ENCODE measurements around the gene FGR. TPM values are rescaled to one million over a fixed set of nuclear protein-coding genes. Genes with fewer than 3 reads are reported as not detected.

Gene FGR
- total and polyA plus RNA-seq, 4 donors = 4.0 to 8.5 (median 5.4) TPM

GRCh38 chr1:27638047-27638734 lies 3.2 kb upstream of the FGR start:
- H3K4me3 ChIP-seq (ENCODE audit: low read depth, low read length) = no peak overlapping the region
- 39% methylated on average over 2 of the region's 5 CpGs for WGBS (ENCODE audit: insufficient coverage)
- H3K36me3 ChIP-seq (ENCODE audit: control insufficient read depth, insufficient read depth, low read length) = no peaks in the 10 kb centered on the region
- no peak for DNase-seq (ENCODE audit: low read depth in 4 of 6, low spot score in 6 of 6)
- H3K9me3 ChIP-seq (ENCODE audit: control insufficient read depth, insufficient read depth, low read length) = no peaks in the 10 kb centered on the region
- H3K27me3 ChIP-seq (ENCODE audit: control insufficient read depth, insufficient read depth, low read length) = peaks cover 26% of the 10 kb centered on the region
- H3K27ac ChIP-seq (ENCODE audit: low read depth, low read length) = no peak overlapping the region
- peaks cover 17% of the 10 kb centered on the region for H3K4me1 ChIP-seq (ENCODE audit: control insufficient read depth, insufficient read depth, low read length)

- peaks cover 34% of the 10 kb centered on the region for H3K27me3 ChIP-seq (ENCODE audit: control insufficient read depth, insufficient read depth, low read length)
- no peaks in the 10 kb centered on the region for H3K9me3 ChIP-seq (ENCODE audit: control insufficient read depth, insufficient read depth, low read length)
- H3K4me3 ChIP-seq (ENCODE audit: low read depth, low read length) = no peak overlapping the region
- WGBS (ENCODE audit: insufficient coverage) = 44% methylated on average over 3 of the region's 11 CpGs
- no peak for DNase-seq (ENCODE audit: low read depth in 4 of 6, low spot score in 6 of 6)
- no peaks in the 10 kb centered on the region for H3K36me3 ChIP-seq (ENCODE audit: control insufficient read depth, insufficient read depth, low read length)
- no peak overlapping the region for H3K27ac ChIP-seq (ENCODE audit: low read depth, low read length)
- H3K4me1 ChIP-seq (ENCODE audit: control insufficient read depth, insufficient read depth, low read length) = peaks cover 27% of the 10 kb centered on the region
These were observed 584 bp upstream of the FGR start for GRCh38 chr1:27635396-27636142.

GRCh38 chr1:27634177-27634984 lies 604 bp downstream of the FGR start:
- Histone ChIP-seq H3K27me3 (ENCODE audit: control insufficient read depth, insufficient read depth, low read length) (peaks cover 34% of the 10 kb centered on the region), H3K36me3 (ENCODE audit: control insufficient read depth, insufficient read depth, low read length) (no peaks in the 10 kb centered on the region), H3K9me3 (ENCODE audit: control insufficient read depth, insufficient read depth, low read length) (no peaks in the 10 kb centered on the region), H3K4me1 (ENCODE audit: control insufficient read depth, insufficient read depth, low read length) (peaks cover 27% of the 10 kb centered on the region), H3K4me3 (ENCODE audit: low read depth, low read length) (peak overlapping the region; percentile 12), H3K27ac (ENCODE audit: low read depth, low read length) (no peak overlapping the region)
- 2% methylated on average over 63 of the region's 63 CpGs for WGBS (ENCODE audit: insufficient coverage)
- peak in 1 of 6 donors; percentile 50 for DNase-seq (ENCODE audit: low read depth in 4 of 6, low spot score in 6 of 6)

GRCh38 chr1:27633640-27634176 lies 1.3 kb downstream of the FGR start:
- peaks cover 29% of the 10 kb centered on the region for H3K4me1 ChIP-seq (ENCODE audit: control insufficient read depth, insufficient read depth, low read length)
- no peak overlapping the region for H3K27ac ChIP-seq (ENCODE audit: low read depth, low read length)
- H3K9me3 ChIP-seq (ENCODE audit: control insufficient read depth, insufficient read depth, low read length) = no peaks in the 10 kb centered on the region
- no peak overlapping the region for H3K4me3 ChIP-seq (ENCODE audit: low read depth, low read length)
- no peak for DNase-seq (ENCODE audit: low read depth in 4 of 6, low spot score in 6 of 6)
- H3K36me3 ChIP-seq (ENCODE audit: control insufficient read depth, insufficient read depth, low read length) = no peaks in the 10 kb centered on the region
- 4% methylated on average over 11 of the region's 17 CpGs for WGBS (ENCODE audit: insufficient coverage)
- peaks cover 34% of the 10 kb centered on the region for H3K27me3 ChIP-seq (ENCODE audit: control insufficient read depth, insufficient read depth, low read length)

- H3K4me1 ChIP-seq (ENCODE audit: control insufficient read depth, insufficient read depth, low read length) = peaks cover 32% of the 10 kb centered on the region
These were observed 1.7 kb downstream of the FGR start for GRCh38 chr1:27633298-27633610.

GRCh38 chr1:27632387-27633297 lies 2.3 kb downstream of the FGR start:
- peaks cover 34% of the 10 kb centered on the region for H3K27me3 ChIP-seq (ENCODE audit: control insufficient read depth, insufficient read depth, low read length)
- WGBS (ENCODE audit: insufficient coverage) = 81% methylated on average over 7 of the region's 14 CpGs
- H3K4me3 ChIP-seq (ENCODE audit: low read depth, low read length) = no peak overlapping the region
- no peak overlapping the region for H3K27ac ChIP-seq (ENCODE audit: low read depth, low read length)
- H3K4me1 ChIP-seq (ENCODE audit: control insufficient read depth, insufficient read depth, low read length) = peaks cover 32% of the 10 kb centered on the region
- H3K9me3 ChIP-seq (ENCODE audit: control insufficient read depth, insufficient read depth, low read length) = no peaks in the 10 kb centered on the region
- no peak for DNase-seq (ENCODE audit: low read depth in 4 of 6, low spot score in 6 of 6)
- H3K36me3 ChIP-seq (ENCODE audit: control insufficient read depth, insufficient read depth, low read length) = no peaks in the 10 kb centered on the region

More at GRCh38 chr1:27633298-27633610, 1.7 kb downstream of the FGR start:
- H3K9me3 ChIP-seq (ENCODE audit: control insufficient read depth, insufficient read depth, low read length) = no peaks in the 10 kb centered on the region
- no peak overlapping the region for H3K4me3 ChIP-seq (ENCODE audit: low read depth, low read length)
- peaks cover 34% of the 10 kb centered on the region for H3K27me3 ChIP-seq (ENCODE audit: control insufficient read depth, insufficient read depth, low read length)
- no peaks in the 10 kb centered on the region for H3K36me3 ChIP-seq (ENCODE audit: control insufficient read depth, insufficient read depth, low read length)
- WGBS (ENCODE audit: insufficient coverage) = 100% methylated on average over 1 of the region's 5 CpGs
- H3K27ac ChIP-seq (ENCODE audit: low read depth, low read length) = no peak overlapping the region
- DNase-seq (ENCODE audit: low read depth in 4 of 6, low spot score in 6 of 6) = no peak

- Histone ChIP-seq H3K4me3 (ENCODE audit: low read depth, low read length) (no peak overlapping the region), H3K4me1 (ENCODE audit: control insufficient read depth, insufficient read depth, low read length) (peaks cover 32% of the 10 kb centered on the region), H3K27me3 (ENCODE audit: control insufficient read depth, insufficient read depth, low read length) (peaks cover 34% of the 10 kb centered on the region), H3K36me3 (ENCODE audit: control insufficient read depth, insufficient read depth, low read length) (no peaks in the 10 kb centered on the region), H3K27ac (ENCODE audit: low read depth, low read length) (peak overlapping the region; percentile 63), H3K9me3 (ENCODE audit: control insufficient read depth, insufficient read depth, low read length) (no peaks in the 10 kb centered on the region)
- 76% methylated on average over 4 of the region's 5 CpGs for WGBS (ENCODE audit: insufficient coverage)
- DNase-seq (ENCODE audit: low read depth in 4 of 6, low spot score in 6 of 6) = no peak
These were observed 4.0 kb downstream of the FGR start for GRCh38 chr1:27630859-27631491.

- DNase-seq (ENCODE audit: low read depth in 4 of 6, low spot score in 6 of 6) = no peak
- Histone ChIP-seq H3K27ac (ENCODE audit: low read depth, low read length) (no peak overlapping the region), H3K36me3 (ENCODE audit: control insufficient read depth, insufficient read depth, low read length) (no peaks in the 10 kb centered on the region), H3K4me3 (ENCODE audit: low read depth, low read length) (no peak overlapping the region), H3K4me1 (ENCODE audit: control insufficient read depth, insufficient read depth, low read length) (peaks cover 27% of the 10 kb centered on the region), H3K27me3 (ENCODE audit: control insufficient read depth, insufficient read depth, low read length) (peaks cover 13% of the 10 kb centered on the region), H3K9me3 (ENCODE audit: control insufficient read depth, insufficient read depth, low read length) (no peaks in the 10 kb centered on the region)
- WGBS (ENCODE audit: insufficient coverage) = 67% methylated on average over 3 of the region's 3 CpGs
These were observed 6.3 kb downstream of the FGR start for GRCh38 chr1:27628712-27629111.
